ENCODE data around the gene HSD17B11.
"Not testable (repeated sequence)": the region's sequence is repeated elsewhere in the genome, so short reads cannot be mapped to it uniquely, and the experiment has no call there.

Gene HSD17B11

DNA sequence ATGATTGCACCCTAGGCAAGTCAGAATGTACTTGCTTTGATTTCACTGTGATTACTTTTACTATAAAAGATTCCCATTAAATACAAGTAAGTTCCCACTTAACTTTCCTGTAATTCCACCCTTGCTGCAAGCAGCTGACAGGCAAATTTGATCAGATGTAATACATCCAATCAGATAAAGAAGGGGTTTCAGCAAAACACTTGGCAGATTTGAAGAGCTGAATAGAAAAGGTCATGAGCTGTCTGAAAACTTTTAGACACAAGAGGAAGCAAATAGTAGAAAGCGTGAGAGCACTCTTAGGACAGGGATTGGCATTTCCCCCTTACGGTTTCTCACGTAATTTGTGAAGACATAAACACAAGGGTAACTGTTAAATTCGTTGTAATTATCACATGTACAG is 91.1 kb downstream of the HSD17B11 start:
- DNase-seq = no peak

- no peak for DNase-seq
Measured at GRCh38 chr4:87298362-87298761, 92.6 kb downstream of the HSD17B11 start.

DNA sequence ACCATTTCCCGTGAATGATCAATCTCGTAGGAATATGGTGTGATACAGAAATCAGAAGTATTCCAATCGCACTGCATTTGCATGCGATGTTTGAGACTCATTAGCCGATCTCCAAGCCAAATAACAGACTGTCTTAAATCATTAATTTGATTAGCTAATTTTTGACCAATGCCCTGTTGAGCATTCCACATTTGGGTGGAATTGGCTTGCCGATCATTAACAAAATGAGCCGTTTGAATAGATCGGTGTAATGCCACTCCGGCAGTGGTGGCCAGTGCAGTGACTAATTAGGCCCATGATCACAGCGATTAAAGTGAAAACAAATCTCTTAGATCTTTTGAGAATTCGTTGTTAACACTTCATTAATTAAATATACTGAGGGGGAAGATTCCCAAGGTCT is 96.1 kb downstream of the HSD17B11 start:
- DNase-seq = not testable (repeated sequence)

- not testable (repeated sequence) for DNase-seq
Measured at GRCh38 chr4:87293889-87294288, 97.1 kb downstream of the HSD17B11 start.

GRCh38 chr4:87286970-87287369 is 104.0 kb downstream of the HSD17B11 start:
- DNase-seq = no peak

Data from cerebellar nuclear complex (tissue), 1 donor.